Measurements from ENCODE around the gene SEC14L5.
"Not testable (repeated sequence)": the region's sequence is repeated elsewhere in the genome, so short reads cannot be mapped to it uniquely, and the experiment has no call there.

Gene SEC14L5

DNA sequence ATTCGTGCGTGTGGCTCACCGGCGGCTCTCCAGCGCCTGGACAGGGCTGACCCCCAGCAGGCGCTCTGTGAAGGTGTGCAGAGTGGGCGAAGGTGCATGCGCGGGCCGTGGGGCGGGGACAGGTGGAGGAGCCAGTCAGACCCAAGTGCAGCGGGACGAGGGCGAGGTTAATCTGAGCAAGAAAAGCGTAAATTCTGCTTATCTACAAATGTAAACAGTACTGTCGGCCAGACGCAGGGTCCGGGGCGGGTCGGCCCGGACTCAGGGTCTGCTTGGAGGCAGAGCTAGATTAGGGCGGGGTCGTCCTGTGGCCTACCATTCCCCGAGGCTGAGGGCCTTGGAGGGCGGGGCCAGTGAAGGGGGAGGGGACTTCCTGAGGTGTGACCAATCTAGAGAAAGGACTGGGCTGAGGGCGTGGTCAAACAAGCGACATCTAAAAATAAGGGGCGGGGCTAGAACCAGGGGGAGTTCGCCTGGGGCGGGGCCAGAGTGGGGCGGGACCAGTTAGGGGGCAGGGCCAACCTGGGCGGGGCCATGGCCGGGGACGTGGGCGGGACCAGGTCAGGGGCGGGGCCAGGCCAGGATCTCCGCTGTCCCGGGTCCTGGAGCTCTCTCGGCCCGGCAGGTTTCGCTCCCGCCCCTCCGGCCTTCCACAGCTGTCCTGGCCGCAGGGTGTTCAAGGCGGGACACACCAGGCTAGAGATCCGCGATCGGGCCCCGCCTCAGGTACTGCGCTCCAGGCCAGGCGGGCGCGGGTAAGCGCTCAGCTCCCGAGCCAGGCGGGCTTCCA is at the start of gene SEC14L5:
TSS of gene SEC14L5 (plus strand) at position 611 of the 790 bp plus-strand sequence. CDS start 994 bp downstream, outside the sequence.
- peak; percentile 83 to 86 for DNase-seq

GRCh38 chr16:4908854-4909401 is 49.2 kb upstream of the SEC14L5 start:
- DNase-seq = no peak

DNA sequence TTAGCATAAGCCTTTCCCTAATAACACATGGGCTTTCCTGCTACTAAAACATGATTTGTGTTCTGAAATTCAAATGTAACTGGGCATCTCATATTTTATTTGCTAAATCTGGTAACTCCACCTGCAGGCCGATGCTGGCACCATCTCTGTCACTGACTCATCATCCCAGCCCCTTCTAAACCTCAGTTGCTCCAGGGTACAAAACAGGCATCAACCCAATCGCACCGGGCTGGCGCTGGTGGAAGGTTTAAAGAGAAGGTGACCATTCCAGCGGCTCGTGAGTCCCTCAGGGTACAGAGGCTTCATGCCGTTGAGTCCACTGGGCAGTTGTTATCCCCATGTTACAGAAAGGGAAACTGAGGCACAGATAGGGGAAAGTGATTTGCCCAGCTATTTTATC is 48.3 kb upstream of the SEC14L5 start:
- no peak for DNase-seq

DNA sequence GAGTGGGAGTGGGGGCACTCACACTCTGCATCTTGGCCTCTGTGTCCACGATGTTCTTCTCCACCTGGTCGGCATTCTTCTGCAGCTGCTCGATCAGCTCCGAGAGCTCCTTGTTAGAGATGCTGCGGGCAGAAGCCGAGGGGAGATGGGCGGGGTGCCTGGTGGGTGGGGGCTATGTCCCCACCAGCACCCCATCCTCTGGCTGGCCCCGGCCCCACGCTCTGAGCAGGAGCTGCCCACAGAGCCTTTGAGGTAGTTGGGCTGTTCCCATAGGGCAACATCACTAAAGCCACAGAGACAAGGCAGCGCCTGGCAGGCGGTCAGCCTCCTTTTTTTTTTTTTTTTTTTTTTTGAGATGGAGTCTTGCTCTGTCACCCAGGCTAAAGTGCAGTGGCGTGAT is 47.3 kb upstream of the SEC14L5 start:
- no peak for DNase-seq

DNA sequence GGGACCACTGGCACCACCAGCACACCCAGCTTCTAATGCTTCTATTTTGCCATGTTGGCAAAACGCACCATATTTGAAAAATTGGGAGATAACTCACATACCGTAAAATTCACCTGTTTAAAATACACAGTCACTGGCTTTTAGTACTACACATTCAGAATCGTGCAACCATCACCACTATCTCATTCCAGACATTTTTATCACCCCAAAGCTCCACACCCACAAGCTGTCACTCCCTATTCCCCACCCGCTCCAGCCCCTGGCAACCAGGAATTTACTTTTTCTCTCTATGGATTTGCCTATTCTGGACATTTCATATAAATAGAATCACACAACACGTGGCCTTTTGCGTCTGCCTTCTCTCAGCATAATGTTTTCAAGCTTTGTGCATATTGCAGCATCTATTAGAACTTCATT is 46.2 kb upstream of the SEC14L5 start:
- DNase-seq = no peak

DNA sequence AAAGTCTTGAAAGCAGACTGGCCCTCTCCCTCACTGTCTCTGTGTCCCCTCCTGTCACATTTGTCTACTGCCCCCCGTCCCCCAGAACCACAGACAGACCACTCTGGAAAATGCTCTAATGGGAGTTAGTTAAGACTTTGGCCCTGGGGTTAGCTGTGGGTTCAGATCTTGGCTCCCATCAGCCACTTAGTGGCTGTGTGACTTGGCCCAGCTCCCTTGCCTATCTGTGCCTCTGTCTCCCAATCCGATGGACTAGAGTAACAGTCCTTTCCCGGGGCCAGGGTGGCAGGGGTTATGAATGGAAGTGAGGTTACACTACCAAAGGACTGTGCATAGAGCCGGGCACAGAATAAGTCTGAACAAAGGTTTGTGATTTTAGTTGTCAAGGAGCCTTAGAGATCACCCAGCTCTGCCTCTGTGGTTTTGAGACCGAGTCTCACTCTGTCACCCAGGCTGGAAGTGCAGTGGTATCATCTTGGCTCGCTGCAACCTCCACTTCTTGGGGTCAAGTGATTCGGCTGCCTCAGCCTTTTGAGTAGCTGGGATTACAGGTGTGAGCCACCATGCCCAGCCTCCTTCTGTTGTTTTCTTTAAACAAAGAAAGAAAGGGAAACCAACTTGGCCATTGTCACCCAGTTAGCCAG is 44.9 kb upstream of the SEC14L5 start:
- no peak for DNase-seq

- no peak for DNase-seq
Measured at GRCh38 chr16:4913774-4914525, 44.2 kb upstream of the SEC14L5 start.

DNA sequence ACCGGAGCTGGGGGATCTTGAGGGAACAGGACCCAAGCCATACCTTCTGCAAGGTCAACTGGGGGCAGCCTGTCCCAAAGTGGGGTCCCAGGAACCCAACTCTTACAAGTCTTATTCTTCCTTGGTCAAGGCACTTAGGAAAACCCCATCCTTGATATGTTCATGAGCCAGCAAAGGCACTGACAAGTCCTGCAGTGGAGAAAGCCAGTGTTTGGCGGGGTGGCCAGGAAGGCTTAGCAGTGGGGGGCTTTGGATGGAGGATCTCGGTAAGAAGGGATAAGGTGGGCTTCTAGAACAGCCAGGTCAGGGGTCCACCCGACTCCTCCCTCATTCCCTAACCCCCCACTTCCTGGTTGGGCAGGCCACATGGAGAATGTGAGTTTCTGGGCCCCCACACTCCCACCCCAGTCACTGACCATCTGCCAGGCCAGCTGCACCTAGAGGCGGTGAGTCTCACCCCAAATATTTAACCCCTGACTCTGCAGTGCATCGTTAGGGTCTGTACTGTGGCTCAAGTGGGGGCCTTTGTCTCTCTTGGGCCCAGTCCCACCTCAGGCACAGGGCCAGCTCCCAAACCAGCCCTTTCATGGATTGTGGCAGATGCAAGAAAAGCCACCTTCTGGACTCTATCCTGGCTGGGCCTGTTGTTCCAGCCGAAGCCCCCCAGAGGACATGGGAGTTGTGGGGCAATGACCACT is 43.5 kb upstream of the SEC14L5 start:
- no peak for DNase-seq

DNA sequence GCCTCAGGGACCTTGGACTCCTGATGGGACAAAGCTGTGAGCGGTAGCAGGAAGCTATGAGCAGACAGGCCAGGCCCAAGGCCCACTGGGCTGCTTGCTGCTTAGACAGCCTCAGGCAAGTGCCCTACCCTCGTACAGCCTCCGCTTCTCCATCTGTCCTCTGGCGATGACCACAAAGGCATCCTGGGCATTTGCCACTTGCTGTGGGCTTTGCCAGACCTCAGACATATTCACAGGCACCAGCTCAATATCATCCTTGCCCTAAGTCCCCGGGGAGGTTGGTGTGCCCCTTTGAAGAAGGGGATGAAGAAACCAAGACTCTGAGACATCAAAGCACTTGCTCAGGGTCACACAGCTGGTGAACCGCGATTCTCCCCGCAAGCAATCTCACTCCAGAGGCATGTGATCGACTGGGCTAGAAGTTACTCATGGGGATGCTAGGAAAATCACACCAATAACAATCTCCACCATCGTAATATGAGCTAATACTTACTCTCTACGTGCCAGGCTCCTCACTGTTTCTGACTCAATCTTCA is 42.8 kb upstream of the SEC14L5 start:
- no peak for DNase-seq

DNA sequence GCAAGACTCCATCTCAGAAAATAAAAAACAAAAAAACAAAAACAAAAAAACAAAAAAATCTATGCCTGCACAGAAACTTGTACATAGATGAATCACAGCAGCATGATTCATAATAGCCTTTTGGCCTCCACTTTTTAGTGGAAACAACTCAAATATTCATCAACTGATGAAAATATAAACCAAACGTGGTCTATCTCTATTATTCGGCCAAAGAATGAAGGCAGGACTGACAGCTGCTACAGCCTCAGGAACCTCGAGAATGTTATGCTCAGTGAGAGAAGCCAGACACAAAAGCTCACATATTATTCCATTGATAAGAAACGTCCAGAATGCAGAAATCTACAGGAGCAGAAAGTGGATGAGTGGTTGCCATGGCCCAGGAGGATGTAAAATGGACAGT is 41.0 kb upstream of the SEC14L5 start:
- DNase-seq = no peak

GRCh38 chr16:4918781-4919251 is 39.3 kb upstream of the SEC14L5 start:
- DNase-seq = no peak

DNA sequence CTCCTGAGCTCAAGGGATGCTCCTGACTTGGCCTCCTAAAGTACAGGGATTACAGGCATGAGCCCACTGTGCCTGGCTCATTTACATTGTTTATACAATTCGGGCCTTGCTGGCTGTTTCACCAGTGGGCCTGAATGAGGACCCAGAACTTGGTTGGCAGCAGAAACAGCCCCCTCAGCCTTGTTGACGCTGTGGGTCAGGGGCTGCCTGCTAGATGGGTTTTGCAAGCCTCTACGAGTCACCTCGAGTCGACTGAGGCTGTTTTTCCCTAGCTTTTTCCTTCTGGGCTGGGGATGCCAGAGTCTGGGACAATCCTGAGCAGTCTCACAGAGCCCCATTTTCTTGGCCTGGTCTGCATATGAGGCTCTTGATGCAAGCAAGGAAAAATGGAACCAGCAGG is 37.3 kb upstream of the SEC14L5 start:
- DNase-seq = no peak

DNA sequence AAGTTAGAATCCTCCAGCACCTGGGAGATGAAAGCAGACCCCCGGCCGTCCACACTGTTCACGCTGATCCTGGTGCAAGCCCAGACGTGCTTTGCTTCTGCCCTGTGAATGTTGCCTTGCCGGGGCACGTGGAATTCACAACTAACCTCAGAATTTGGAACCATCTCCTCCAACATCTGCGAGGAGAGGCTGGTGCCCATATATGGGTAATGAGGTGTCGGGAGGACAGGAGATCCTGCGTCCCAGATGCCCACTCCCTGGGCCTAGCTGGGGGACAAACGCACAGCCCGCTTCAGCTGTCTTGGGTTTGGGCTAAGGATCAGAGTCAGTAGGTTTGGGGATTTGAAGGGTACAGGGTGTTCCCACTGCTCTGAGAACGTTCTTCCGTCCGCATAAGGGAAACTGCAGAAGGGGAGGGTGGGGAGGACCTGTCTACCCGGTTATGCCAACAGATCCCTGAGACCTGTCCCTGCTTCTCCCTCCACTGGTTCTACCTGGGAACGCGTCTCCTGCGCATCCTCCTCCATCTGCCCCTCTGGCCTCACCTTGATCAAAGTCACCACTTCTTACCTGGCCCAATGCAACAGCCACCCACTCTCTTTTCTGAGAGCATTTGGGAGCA is 35.3 kb upstream of the SEC14L5 start:
- DNase-seq = no peak

DNA sequence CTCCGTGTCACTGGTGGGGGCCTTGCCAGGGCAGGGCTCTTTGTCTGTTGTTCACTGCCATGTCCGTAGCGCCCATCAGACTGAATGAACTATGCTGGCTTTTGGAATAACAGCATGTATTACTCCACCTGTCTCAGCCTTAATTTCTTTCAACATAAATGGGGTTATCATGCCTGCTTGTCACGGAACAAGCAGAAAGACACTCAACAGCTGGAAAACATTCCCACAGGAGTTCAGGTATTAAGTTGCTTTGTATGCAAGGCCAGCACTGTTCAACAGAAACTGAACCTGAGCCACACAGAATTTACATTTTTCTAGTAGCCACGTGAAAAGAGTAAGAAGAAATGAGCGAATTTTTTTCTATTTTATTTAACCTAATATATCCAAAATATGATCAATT is 34.3 kb upstream of the SEC14L5 start:
- DNase-seq = no peak

GRCh38 chr16:4924593-4925292 is 33.4 kb upstream of the SEC14L5 start:
- no peak for DNase-seq

- DNase-seq = no peak
Measured at GRCh38 chr16:4925293-4925607, 32.9 kb upstream of the SEC14L5 start.

- DNase-seq = no peak
Measured at GRCh38 chr16:4925791-4926190, 32.3 kb upstream of the SEC14L5 start.

GRCh38 chr16:4926928-4927327 is 31.2 kb upstream of the SEC14L5 start:
- DNase-seq = no peak

DNA sequence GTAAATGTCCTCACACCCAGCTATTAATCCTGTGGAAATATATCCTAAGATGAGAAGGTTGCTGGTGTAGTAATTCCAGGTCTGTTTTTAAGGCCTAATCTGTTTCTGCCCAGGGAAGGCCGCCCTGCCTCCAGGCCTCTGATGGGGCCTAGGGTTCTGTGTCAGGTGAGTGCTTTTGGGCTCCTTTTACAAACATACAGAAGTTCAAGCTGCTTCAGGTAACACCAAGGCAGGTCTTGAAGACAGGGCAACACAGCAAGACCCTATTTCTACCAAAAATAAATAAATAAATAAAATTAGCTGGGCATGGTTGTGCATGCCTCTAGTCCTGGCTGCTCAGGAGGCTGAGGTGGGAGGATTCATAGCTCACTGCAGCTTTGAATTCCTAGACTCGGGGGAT is 30.5 kb upstream of the SEC14L5 start:
- no peak for DNase-seq

GRCh38 chr16:4928227-4928626 is 29.9 kb upstream of the SEC14L5 start:
- no peak for DNase-seq

GRCh38 chr16:4929619-4930018 is 28.5 kb upstream of the SEC14L5 start:
- not testable (repeated sequence) for DNase-seq

All from Kasumi-1 (cell line).